ENCODE results near the gene ZNF148.

- peak; percentile 29 for TF ChIP-seq CTCF (IDR thresholded peaks at IDR 0.05; ENCODE audit: low read depth, low read length, poor library complexity, severe bottlenecking)
- no peak for TF ChIP-seq EZH2phosphoT487 (IDR thresholded peaks at IDR 0.05; ENCODE audit: borderline replicate concordance, low read length)
These were observed 23.8 kb upstream of the ZNF148 start for GRCh38 chr3:125398952-125399351.

Measured in DOHH2 (cell line).